ENCODE measurements around the gene SZT2.

DNA sequence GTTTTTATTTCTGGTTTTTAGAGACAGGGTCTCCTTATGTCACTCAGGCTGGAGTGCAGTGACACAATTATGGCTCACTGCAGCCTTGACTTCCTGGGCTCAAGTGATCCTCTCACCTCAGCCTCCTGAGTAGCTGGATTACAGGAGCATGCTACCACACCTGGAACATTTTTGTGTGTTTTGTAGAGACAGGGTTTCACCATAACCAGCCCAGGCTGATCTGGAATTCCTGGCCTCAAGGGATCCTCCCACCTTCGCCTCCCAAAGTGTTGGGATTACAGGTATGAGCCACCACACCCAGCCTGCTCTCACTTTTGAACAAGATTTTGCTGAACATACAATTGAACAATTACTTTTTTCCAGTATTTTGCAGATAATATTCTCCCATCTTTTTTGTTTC is 88.0 kb downstream of the SZT2 start:
- TF ChIP-seq CTCF (IDR thresholded peaks at IDR 0.05; ENCODE audit: borderline replicate concordance, extremely low read depth, low read length, poor library complexity, severe bottlenecking) (no peak), EZH2 (IDR thresholded peaks at IDR 0.05; ENCODE audit: borderline replicate concordance, low read depth, low read length, severe bottlenecking) (no peak)
